PFSK-1 (cell line): Measurements from ENCODE around the gene NGRN.

Source experiments
- FOXP2 ChIP-seq: optimal IDR thresholded peaks from 2 replicates; pipeline ENCODE3; 2011; ENCODE audit warnings: borderline replicate concordance, control low read depth, inconsistent platforms; ENCODE audit not compliant: insufficient read depth; ENCODE audit errors: extremely low read length, extremely low read depth
- POLR2AphosphoS5 ChIP-seq: IDR thresholded peaks from 2 replicates; pipeline ENCODE4 v1.6.1; 2012; ENCODE audit warnings: low read depth, mild to moderate bottlenecking, control low read depth, low read length, moderate library complexity
- TAF1 ChIP-seq: IDR thresholded peaks from 2 replicates; pipeline ENCODE4 v1.6.1; 2012; ENCODE audit warnings: low read length, control low read depth, borderline replicate concordance; ENCODE audit not compliant: insufficient read depth
- TF ChIP-seq, protein P1 (sequence below), 2 experiments: IDR thresholded peaks; 2 replicates each; pipeline versions ENCODE4 v1.6.1 to v1.8.0; 2011 to 2012; ENCODE audit warnings: low read depth in 2 of 2, low read length in 2 of 2, control low read depth in 1 of 2, inconsistent platforms in 1 of 2, mild to moderate bottlenecking in 1 of 2, moderate library complexity in 1 of 2; ENCODE audit not compliant: insufficient read depth in 1 of 2

DNA sequence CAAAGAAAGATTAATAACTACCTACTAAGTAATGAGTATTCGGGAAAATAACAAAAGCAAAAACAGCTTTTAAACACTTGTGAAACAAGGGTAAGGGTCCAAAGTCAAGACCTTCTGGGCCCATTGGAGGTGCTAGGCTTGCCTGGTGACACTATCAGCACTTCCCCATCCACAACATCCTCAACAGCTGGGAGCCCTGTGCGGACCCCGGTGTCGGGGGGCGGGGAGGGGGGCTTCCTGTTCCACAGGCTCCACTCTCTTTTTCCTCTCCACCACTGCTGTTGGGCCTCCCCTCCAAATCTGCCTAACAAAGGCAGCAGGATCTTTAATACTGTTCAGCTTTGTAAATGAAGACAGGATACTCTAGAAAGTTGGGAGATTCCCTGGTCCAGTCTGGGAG, 21.6 kb downstream of the NGRN start:
- TF ChIP-seq, protein P1, sequence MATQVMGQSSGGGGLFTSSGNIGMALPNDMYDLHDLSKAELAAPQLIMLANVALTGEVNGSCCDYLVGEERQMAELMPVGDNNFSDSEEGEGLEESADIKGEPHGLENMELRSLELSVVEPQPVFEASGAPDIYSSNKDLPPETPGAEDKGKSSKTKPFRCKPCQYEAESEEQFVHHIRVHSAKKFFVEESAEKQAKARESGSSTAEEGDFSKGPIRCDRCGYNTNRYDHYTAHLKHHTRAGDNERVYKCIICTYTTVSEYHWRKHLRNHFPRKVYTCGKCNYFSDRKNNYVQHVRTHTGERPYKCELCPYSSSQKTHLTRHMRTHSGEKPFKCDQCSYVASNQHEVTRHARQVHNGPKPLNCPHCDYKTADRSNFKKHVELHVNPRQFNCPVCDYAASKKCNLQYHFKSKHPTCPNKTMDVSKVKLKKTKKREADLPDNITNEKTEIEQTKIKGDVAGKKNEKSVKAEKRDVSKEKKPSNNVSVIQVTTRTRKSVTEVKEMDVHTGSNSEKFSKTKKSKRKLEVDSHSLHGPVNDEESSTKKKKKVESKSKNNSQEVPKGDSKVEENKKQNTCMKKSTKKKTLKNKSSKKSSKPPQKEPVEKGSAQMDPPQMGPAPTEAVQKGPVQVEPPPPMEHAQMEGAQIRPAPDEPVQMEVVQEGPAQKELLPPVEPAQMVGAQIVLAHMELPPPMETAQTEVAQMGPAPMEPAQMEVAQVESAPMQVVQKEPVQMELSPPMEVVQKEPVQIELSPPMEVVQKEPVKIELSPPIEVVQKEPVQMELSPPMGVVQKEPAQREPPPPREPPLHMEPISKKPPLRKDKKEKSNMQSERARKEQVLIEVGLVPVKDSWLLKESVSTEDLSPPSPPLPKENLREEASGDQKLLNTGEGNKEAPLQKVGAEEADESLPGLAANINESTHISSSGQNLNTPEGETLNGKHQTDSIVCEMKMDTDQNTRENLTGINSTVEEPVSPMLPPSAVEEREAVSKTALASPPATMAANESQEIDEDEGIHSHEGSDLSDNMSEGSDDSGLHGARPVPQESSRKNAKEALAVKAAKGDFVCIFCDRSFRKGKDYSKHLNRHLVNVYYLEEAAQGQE (IDR thresholded peaks at IDR 0.05; ENCODE audit: insufficient read depth in 1 of 2, low read depth in 2 of 2, low read length in 2 of 2) = no peak
- no peak for TF ChIP-seq TAF1
- TF ChIP-seq FOXP2 = no peak
- no peak for TF ChIP-seq POLR2AphosphoS5
